Measurements from ENCODE around the gene TTF1.
A peak's percentile ranks its signal among the peaks of the same experiment; 100 is the strongest.

The TTF1 gene

GRCh38 chr9:132406554-132407122 lies at the start of gene TTF1:
TTF1 (minus strand) TSS chr9:132406840; CDS start chr9:132402821, 4,019 bp downstream.
- DNase-seq: peak; percentile 82

- DNase-seq: no peak
Measured at GRCh38 chr9:132456241-132456640, 49.6 kb upstream of the TTF1 start.

GRCh38 chr9:132451276-132451675 lies 44.6 kb upstream of the TTF1 start:
- DNase-seq: no peak

GRCh38 chr9:132447902-132448301 lies 41.3 kb upstream of the TTF1 start:
- DNase-seq: no peak

GRCh38 chr9:132447346-132447745 lies 40.7 kb upstream of the TTF1 start:
- DNase-seq: no peak

GRCh38 chr9:132446887-132447286 lies 40.2 kb upstream of the TTF1 start:
- no peak for DNase-seq

GRCh38 chr9:132443951-132444607 lies 37.4 kb upstream of the TTF1 start:
- DNase-seq: no peak

GRCh38 chr9:132441404-132441803 lies 34.8 kb upstream of the TTF1 start:
- peak; percentile 42 for DNase-seq

- no peak for DNase-seq
Measured at GRCh38 chr9:132440735-132441134, 34.1 kb upstream of the TTF1 start.

GRCh38 chr9:132439153-132439552 lies 32.5 kb upstream of the TTF1 start:
- DNase-seq: no peak

GRCh38 chr9:132434881-132435280 lies 28.2 kb upstream of the TTF1 start:
- DNase-seq: no peak

GRCh38 chr9:132430998-132431397 lies 24.4 kb upstream of the TTF1 start:
- DNase-seq: no peak

GRCh38 chr9:132426639-132427414 lies 20.2 kb upstream of the TTF1 start:
- no peak for DNase-seq

GRCh38 chr9:132425675-132426062 lies 19.0 kb upstream of the TTF1 start:
- no peak for DNase-seq

GRCh38 chr9:132424857-132425674 lies 18.4 kb upstream of the TTF1 start:
- no peak for DNase-seq

GRCh38 chr9:132423503-132423902 lies 16.9 kb upstream of the TTF1 start:
- no peak for DNase-seq

- no peak for DNase-seq
Measured at GRCh38 chr9:132422574-132422973, 15.9 kb upstream of the TTF1 start.

GRCh38 chr9:132418726-132419363 lies 12.2 kb upstream of the TTF1 start:
- no peak for DNase-seq

- DNase-seq: no peak
Measured at GRCh38 chr9:132415181-132415580, 8.5 kb upstream of the TTF1 start.

- DNase-seq: no peak
Measured at GRCh38 chr9:132414731-132415130, 8.1 kb upstream of the TTF1 start.

- no peak for DNase-seq
Measured at GRCh38 chr9:132413926-132414325, 7.3 kb upstream of the TTF1 start.

- no peak for DNase-seq
Measured at GRCh38 chr9:132412089-132412488, 5.4 kb upstream of the TTF1 start.

- DNase-seq: peak; percentile 14
Measured at GRCh38 chr9:132411091-132411508, 4.5 kb upstream of the TTF1 start.

Data from NCI-H2227 treated with DMSO at 0.1 percent for 48 hours (cell line).